ENCODE results near the gene ZBTB20. TPM values are rescaled to one million over a fixed set of nuclear protein-coding genes. Genes with fewer than 3 reads are reported as not detected.

The ZBTB20 gene
- total RNA-seq, 6 donors from 2014 or later: 40.0 to 150 (median 65.8) TPM

GRCh38 chr3:114310695-114311094, 836.4 kb downstream of the ZBTB20 start:
- no peak overlapping the region for H3K4me3 ChIP-seq
- no peaks in the 10 kb centered on the region for H3K9me3 ChIP-seq
- H3K36me3 ChIP-seq: no peaks in the 10 kb centered on the region
- no peaks in the 10 kb centered on the region for H3K27me3 ChIP-seq
- no peak for ATAC-seq (ENCODE audit: low FRiP score in 2 of 2)
- no peak for DNase-seq
- WGBS, 2 donors: 67 to 86% methylated on average over 2 of the region's 2 CpGs
- no peak overlapping the region for H3K27ac ChIP-seq
- TF ChIP-seq POLR2A (IDR thresholded peaks at IDR 0.05) (no peak), POLR2AphosphoS5 (IDR thresholded peaks at IDR 0.05) (no peak), EP300 (IDR thresholded peaks at IDR 0.05) (no peak), CTCF (IDR thresholded peaks at IDR 0.05) (no peak)
- no peaks in the 10 kb centered on the region for H3K4me1 ChIP-seq

GRCh38 chr3:114308830-114309229, 838.3 kb downstream of the ZBTB20 start:
- H3K36me3 ChIP-seq: no peaks in the 10 kb centered on the region
- WGBS, 2 donors: 51 to 63% methylated on average over 5 of the region's 5 CpGs
- no peak for ATAC-seq (ENCODE audit: low FRiP score in 2 of 2)

GRCh38 chr3:114308377-114308776, 838.7 kb downstream of the ZBTB20 start:
- H3K27me3 ChIP-seq: no peaks in the 10 kb centered on the region
- no peaks in the 10 kb centered on the region for H3K36me3 ChIP-seq
- no peak for ATAC-seq (ENCODE audit: low FRiP score in 2 of 2)
- H3K9me3 ChIP-seq: no peaks in the 10 kb centered on the region
- WGBS, 2 donors: 79 to 82% methylated on average over 2 of the region's 2 CpGs
- TF ChIP-seq CTCF (IDR thresholded peaks at IDR 0.05) (no peak), EP300 (IDR thresholded peaks at IDR 0.05) (no peak), POLR2AphosphoS5 (IDR thresholded peaks at IDR 0.05) (no peak), POLR2A (IDR thresholded peaks at IDR 0.05) (no peak)
- H3K27ac ChIP-seq: no peak overlapping the region
- H3K4me3 ChIP-seq: no peak overlapping the region
- no peak for DNase-seq
- no peaks in the 10 kb centered on the region for H3K4me1 ChIP-seq

More at GRCh38 chr3:114308830-114309229, 838.3 kb downstream of the ZBTB20 start:
- TF ChIP-seq CTCF (IDR thresholded peaks at IDR 0.05): no peak
- no peak for TF ChIP-seq POLR2A (IDR thresholded peaks at IDR 0.05)
- TF ChIP-seq EP300 (IDR thresholded peaks at IDR 0.05): no peak
- no peak for TF ChIP-seq POLR2AphosphoS5 (IDR thresholded peaks at IDR 0.05)
- Histone ChIP-seq H3K4me1 (no peaks in the 10 kb centered on the region), H3K27ac (no peak overlapping the region), H3K9me3 (no peaks in the 10 kb centered on the region), H3K4me3 (no peak overlapping the region), H3K27me3 (no peaks in the 10 kb centered on the region)
- DNase-seq: no peak

- no peak for TF ChIP-seq POLR2AphosphoS5 (IDR thresholded peaks at IDR 0.05)
- TF ChIP-seq EP300 (IDR thresholded peaks at IDR 0.05): no peak
- no peak for TF ChIP-seq POLR2A (IDR thresholded peaks at IDR 0.05)
- no peak for TF ChIP-seq CTCF (IDR thresholded peaks at IDR 0.05)
- ATAC-seq (ENCODE audit: low FRiP score in 2 of 2) (no peak), DNase-seq (no peak)
- H3K27ac ChIP-seq: no peak overlapping the region
- WGBS, 2 donors: 58 to 88% methylated on average over 3 of the region's 3 CpGs
- no peaks in the 10 kb centered on the region for H3K4me1 ChIP-seq
- no peaks in the 10 kb centered on the region for H3K9me3 ChIP-seq
- no peaks in the 10 kb centered on the region for H3K36me3 ChIP-seq
- H3K27me3 ChIP-seq: no peaks in the 10 kb centered on the region
- no peak overlapping the region for H3K4me3 ChIP-seq
These were observed 839.3 kb downstream of the ZBTB20 start for GRCh38 chr3:114307832-114308231.

GRCh38 chr3:114307222-114307830, 839.8 kb downstream of the ZBTB20 start:
- Histone ChIP-seq H3K9me3 (no peaks in the 10 kb centered on the region), H3K27ac (no peak overlapping the region), H3K4me1 (no peaks in the 10 kb centered on the region), H3K36me3 (no peaks in the 10 kb centered on the region), H3K27me3 (no peaks in the 10 kb centered on the region), H3K4me3 (no peak overlapping the region)
- 81 to 85% methylated on average over 8 of the region's 8 CpGs for WGBS, 2 donors
- DNase-seq: no peak
- ATAC-seq (ENCODE audit: low FRiP score in 2 of 2): no peak
- TF ChIP-seq POLR2A (IDR thresholded peaks at IDR 0.05): no peak
- TF ChIP-seq POLR2AphosphoS5 (IDR thresholded peaks at IDR 0.05): no peak
- TF ChIP-seq CTCF (IDR thresholded peaks at IDR 0.05): no peak
